Measurements from ENCODE around the gene CLRN3.

CLRN3 gene, protein sequence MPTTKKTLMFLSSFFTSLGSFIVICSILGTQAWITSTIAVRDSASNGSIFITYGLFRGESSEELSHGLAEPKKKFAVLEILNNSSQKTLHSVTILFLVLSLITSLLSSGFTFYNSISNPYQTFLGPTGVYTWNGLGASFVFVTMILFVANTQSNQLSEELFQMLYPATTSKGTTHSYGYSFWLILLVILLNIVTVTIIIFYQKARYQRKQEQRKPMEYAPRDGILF

DNA sequence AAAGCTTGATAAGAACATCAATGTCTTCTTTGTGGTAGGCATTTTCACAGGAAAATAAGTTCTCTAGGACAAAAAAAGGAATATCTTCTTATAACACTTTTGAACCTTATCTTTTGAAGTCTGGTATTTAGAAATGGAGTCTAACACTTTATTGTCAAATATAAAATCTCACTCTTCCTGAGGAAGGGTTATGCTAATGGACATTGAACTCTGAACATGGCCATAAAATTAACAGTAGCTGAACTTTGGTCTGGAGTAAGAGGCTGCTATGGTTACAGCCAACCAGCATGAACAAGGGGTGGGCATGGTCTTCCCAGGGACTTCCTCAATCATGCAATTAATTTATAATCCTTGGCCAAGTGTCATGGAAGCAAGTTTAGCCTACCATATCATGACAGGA, at the start of gene CLRN3:
Gene CLRN3, minus strand, starts transcription at position 199 of the 400 bp plus-strand sequence. Its CDS starts 157 bp downstream, at position 42.
- DNase-seq = no peak

DNA sequence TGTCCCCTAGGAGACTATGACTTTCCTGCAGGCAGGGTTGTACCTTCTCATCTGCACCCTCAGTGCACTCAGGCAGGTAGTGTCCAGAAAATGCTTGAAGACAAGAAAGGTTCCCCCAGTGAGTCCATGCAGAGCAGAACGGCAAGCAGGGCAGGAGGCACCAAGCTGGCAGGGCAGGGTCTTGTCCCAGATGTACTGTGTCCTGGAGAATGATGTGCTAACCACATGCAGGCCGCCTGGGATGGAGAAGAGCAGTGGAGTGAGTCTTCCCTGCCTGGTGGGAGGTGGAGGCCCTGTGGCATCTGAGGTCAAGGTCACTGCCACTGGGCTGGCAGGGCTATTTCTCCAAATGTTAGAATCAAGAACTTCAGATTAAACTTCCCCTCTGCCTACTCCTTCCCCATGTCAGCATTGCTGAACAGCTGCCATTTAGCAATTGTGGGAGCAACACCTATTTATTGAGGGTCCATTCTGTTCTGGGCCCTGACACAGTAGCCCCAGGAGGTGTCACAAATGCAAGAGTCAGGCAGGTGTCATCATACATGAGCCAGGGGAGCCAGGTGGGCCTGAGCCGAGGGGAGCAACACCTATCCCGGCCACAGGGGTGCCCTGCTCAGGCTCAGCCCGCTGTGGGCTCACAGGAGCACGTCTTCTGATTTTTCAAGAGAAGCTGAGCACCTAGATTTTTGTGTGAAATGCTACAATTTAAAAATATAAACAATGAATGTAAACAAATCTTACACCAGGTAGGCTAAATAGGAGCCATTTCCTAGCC, 48.3 kb upstream of the CLRN3 start:
- no peak for DNase-seq

DNA sequence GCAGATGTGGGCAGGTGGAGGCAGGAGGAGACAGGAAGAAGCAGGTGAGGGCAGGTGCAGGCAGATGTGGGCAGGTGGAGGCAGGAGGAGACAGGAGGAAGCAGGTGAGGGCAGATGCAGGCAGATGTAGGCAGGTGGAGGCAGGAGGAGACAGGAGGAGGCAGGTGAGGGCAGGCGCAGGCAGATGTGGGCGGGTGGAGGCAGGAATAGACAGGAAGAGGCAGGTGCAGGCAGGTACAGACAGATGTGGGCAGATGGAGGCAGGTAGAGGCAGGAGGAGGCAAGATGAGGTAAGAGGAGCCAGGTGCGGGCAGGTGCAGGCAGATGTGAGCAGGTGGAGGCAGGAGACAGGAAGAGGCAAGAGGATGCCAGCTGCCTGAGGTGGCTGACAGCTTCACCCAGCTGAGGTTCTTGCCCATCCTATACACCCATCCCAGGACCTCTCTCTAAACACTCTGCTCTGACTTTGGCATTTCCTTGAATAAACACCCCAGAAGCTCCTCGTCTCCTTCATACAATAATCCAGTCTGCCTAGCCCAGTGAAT, 47.1 kb upstream of the CLRN3 start:
- DNase-seq = no peak

DNA sequence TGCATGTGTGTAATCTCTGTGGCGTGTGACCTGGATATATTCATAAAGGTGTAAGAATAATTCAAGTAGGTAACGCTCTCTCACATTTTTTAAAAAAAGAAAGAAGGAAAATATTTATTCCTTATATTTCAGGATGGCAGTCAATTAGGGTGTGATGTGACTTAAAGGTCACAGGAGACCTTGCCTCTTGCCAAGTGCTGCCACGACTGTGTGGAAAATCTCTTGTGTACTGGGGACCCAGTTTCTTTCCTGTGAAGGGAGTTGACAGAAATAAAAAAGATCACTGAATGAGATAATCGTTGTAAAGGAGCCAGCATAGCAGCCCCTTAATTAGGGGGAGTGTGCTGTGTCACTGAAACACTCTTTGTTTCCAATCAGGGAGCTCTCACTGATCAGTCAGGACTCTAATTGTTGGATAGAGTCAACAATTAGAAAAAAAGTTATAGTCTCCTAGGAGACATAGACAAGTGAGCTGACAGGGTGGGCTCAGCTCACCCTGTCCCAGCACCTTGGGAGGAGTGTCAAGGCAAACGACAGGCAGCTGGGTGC, 45.2 kb upstream of the CLRN3 start:
- no peak for DNase-seq

DNA sequence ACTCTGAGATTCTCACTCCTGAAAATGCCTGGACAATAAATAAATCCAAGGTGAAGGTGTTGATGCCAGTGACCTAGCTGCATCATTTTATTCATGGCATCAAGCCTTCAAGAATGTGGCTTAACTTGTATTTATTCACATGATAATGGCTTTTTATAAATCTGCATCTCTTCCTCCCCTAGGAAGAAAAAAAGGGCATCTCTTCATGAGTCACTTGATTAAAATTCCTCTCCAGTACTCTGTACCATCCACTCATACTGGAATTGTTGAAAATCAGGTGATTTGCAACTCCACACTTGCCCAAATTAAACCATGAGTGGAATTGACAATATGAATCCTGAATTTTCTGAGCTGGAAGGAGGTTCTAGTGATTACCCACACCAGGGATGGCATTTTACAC, 44.3 kb upstream of the CLRN3 start:
- DNase-seq = no peak

DNA sequence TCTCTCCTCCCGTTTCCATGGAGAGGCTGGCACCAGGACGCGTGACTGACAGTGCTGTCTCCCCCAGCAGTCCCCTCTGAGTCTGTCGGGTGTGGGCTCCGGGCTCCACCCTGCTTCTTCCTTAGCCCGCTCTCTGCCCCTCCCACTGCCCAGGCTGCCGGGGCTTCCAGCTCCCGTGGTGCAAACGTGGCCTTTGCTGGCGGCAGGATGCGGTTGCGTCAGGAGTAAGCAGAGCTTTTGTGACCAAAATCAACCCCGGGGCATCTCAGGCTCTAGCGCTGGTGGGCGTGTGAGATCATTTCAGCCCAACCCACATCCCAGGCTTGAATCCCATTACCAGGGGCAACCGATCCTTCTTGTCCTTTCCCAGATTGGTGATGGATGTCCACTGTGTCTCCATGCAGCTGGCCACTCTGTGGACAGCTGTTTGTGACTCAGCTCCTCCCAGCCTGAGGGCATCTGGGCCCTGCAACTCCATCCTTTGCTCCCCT, 42.4 kb upstream of the CLRN3 start:
- no peak for DNase-seq

DNA sequence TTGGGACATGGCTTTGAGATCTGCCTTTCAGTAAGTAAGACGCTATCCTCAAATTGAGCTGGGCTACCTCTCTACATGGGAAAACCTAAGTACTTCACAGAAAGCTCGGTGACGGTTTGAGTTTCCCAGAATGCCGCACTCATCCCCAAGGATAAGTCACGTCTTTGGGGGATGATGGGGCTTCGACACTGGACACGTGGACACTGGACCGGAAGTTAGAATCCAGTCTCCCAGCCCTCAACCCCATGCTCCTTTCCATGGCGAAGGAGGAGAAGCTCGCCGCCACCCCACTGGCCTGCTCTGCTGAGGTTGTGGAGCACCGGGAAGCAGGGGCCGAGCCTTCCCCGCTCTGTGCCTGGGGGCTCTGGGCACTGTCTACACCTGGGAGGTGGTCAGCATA, 41.6 kb upstream of the CLRN3 start:
- DNase-seq = no peak

DNA sequence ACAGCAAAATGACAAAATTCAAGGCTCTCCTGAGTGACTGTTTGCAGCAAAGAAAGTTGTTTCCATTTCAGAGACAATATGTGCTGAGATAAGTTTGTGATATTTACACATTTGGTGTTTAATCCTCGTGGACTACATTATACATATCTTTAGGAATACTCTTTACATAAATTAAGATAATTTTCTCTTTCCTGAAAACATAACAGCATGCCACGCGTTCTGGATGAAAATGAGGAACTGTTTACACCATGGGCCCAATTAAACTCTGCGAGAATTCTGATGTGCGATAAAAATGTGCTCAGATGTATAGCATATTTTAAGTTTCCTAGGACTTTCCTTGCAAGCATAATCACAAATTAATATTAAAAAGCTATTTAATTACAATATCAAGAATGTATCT, 40.5 kb upstream of the CLRN3 start:
- DNase-seq = no peak

DNA sequence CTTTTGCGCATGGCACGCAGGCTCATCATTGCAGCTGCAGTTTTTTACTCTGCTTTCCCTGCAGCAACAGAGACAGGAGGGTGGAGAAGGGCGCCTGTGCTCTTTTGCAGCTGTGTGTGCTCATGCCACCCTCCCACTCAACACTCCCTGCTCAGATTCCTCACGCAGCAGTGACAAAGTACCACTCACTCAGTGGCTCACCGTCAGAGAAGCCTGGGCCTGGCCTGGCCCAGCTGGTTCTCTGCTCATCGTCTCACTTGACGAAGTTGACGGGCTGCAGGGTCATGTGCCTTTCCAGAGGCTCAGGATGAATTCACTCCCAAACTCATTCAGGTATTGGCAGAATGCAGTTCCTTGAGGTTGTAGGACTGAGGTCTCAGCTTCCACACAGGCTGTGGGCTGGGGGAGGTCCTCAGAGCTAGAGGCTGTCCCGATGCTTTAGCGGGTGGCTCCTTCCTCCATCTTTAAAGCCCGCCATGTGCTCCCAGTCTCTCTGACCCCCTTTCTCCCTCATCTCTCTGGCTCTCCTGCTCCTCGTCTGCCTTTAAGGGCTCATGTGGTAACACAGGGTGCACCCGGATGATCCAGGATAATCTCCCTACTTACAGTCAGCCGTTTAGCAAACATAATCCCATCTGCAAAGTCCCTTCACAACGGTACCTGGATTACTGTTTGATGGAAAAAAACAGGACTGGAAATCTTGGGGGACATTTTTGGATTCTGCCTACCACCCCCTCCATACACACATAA, 40.0 kb upstream of the CLRN3 start:
- DNase-seq = no peak

DNA sequence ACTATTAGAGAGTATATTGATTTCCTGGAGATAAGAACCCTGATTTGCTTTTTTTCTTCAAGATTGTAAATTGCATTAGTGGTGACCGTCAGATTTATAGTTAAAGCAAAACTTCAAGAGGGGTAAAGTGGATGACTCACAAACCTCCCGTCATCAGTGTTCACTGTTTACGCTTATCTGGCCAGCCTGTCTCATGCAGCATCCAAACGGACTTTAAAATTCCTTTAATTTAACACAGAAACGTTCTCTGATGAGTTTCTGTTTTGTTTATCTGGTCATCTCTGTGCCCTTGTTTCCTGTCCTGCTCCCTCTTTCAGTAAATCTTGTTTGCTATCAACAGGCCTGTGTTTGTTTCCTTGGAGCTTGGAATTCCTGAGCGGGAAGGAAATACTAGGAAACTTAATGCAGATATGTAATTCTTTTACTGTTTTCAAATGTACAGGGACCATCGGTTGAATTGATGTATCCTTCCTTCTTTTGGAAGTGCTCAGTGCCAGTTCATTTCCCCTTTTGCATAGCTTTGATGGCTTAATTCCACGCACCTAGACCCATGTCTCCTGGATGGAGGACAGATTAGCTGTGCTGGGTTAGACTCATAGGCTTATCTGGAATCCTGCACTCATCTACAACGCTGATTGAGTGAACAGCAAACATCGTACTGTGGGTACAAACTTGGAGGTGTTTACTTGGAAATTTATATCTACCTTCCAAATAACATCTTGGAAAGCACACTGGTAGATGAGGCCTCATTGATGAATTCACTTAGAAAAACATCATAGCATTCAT, 35.5 kb upstream of the CLRN3 start:
- DNase-seq = no peak

DNA sequence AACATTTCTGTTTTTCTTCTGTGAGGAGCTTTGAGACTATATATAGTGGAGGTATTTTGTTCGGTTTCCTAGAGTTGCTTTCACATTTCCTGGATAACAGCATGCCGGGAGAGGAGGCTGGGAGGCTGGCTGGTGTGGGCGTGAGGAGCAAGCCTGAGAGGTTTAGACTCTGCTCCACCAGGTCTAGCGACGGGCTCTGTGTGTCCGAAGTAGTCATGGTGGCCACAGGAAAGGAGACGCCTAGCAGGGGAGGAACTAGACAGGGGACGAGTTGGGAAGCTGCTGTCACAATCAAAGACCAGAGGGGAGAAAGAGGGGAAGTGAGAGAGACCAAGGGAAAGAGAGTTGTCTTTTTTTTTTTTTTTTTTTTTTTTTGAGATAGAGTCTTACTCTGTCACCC, 33.7 kb upstream of the CLRN3 start:
- DNase-seq = no peak

DNA sequence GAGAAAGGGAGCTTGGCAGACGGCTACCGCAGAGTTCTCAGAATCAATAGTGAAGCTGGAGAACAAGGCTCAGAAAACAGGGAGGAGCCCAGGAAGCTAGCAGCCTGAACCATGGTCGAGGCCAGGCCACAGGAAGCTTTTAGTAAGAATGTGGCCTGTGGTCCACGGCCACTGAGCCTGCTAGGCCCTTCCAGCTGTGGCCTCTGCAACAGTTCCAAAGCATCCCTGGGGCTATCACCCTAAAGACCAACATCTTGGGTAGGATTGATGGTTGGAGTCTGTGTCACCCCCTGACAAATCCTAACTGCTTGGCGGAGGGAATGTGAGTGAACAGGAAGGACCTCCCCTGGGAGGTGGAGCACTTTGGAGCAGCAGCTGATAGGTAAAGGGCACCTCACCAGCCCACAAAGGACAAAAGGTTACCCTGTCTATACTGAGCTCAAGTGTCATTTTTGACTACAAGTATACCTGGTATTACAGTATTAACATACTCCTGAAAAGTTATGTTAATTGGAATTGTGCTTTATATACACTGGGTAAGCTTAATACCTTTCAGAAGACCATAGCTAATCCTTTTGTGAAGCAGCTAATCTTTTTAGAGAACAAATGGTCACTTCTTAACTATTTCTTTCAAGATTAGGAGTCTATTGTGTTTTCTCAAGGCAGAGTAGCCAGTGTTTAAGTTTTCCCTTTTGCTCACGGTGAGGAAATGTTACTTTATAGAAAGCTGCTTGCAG, 32.9 kb upstream of the CLRN3 start:
- no peak for DNase-seq

DNA sequence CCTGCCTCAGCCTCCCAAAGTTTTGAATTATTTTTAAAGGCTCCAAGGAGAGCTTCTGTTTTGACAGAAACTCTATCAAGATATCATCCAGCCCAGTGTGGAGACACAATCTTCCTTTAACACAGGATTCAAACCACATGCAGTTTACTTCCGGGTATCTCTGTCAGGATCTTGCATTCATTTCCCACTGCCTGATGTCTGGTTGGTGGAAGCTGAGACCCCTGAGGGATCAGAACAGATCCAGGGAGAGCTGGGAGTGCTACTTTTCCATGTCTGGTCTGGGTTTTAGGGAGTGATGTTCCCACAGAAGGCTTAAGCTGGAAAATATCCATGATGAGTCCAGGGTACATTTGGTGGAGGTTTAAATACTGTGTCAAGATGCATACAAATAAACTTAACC, 30.9 kb upstream of the CLRN3 start:
- no peak for DNase-seq

DNA sequence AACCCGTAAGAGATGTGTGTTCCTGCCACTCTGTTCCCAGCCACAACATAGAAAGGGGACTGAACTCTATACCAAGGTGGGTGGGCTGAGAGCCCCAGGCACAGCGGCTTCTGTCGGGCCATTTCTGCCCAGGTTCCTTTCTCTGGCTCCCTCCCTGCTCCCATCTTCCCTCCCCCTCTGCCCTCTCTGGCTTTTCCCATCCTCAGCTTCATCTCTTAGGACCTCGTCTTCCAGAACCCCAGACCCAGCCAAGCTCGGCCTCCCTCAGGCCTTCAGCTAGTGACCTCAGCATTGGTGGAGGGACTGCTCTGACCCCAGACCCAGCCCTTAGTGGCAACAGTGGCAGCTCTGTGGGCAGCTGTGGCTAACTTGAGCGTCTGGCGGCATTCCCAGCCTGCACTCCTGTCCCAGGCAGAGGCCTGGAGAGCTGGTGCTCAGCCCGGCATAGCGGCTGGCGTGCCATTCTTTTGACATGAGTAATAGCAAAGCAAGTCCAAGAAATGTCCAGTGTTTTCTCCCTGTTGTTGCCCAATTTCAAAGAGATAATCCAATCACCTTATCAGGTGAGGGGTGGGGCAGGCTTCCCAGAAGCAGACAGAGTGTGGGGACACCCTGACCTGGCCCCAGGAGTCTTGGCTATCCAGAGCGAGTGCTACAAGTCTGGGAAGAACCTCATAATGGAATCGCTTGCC, 30.1 kb upstream of the CLRN3 start:
- DNase-seq = no peak

DNA sequence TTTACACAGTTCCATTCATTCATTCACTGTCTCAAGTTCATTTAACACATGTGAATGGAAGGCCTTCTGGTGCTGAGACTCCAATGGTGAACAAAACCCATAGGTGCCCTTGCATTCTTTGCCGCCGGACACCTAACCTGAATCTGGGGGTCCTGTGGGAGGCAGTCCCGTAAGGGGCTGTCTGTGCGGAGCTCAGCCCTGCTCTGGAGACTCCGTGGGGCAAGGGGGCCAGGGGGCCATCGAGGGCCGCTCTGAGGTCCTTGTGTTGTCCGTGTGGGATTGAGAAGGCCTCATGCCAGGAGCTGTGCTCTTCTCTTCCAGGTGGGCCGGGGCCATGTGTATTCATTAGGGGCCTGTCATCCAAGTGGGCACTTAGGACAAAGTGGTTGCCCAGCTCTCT, 29.5 kb upstream of the CLRN3 start:
- no peak for DNase-seq

DNA sequence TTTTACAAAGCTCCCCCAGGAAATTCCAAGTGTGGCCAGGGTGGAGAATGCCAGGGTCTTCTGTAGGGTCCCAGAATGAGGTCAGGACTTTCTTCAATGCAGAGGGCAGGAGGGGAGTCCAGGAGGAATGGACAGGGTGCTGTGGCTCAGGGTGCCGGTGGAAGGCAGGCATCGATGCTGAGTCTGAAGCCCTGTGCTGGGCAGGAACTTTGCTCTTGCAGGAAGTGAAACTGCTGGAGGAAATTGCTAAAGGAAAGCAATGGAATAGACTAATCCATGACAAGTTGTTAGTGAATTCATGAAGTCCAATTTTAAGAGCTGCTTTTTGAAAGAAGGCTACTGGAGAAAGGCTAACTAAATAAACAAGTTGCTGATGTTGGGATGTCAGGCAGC, 29.0 kb upstream of the CLRN3 start:
- no peak for DNase-seq

DNA sequence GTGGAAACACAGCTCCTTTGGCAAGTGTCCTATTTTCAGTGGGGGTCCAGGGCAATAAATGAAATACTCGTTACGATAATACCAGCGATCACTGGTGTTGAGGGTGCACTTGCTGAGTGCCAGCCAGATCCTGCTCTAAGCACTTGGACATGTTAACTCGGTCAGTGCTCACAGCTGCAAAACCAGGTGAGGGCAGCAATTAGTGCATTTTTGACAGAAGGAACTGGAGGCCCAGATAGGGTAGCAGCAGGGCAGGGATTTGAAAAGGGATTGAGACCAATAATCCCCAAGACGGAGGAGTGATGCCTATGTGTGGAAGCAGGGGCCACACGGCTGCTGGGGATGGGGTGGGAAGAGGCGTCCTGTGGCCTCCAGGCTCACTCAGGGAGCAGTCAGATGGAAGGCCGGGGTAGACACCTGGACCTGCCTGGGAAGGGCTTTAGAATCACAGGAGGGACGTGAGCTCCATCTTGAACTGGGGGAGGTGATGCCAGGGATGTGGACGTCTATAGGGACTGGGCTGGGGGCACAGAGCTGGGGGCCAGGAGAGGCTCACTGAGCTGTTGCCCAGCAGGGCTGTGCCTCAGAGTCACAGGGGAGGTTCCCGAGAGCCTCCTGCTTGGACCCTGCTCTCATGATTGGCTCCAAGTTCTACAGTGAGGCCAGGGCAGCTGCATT, 28.5 kb upstream of the CLRN3 start:
- DNase-seq = no peak

DNA sequence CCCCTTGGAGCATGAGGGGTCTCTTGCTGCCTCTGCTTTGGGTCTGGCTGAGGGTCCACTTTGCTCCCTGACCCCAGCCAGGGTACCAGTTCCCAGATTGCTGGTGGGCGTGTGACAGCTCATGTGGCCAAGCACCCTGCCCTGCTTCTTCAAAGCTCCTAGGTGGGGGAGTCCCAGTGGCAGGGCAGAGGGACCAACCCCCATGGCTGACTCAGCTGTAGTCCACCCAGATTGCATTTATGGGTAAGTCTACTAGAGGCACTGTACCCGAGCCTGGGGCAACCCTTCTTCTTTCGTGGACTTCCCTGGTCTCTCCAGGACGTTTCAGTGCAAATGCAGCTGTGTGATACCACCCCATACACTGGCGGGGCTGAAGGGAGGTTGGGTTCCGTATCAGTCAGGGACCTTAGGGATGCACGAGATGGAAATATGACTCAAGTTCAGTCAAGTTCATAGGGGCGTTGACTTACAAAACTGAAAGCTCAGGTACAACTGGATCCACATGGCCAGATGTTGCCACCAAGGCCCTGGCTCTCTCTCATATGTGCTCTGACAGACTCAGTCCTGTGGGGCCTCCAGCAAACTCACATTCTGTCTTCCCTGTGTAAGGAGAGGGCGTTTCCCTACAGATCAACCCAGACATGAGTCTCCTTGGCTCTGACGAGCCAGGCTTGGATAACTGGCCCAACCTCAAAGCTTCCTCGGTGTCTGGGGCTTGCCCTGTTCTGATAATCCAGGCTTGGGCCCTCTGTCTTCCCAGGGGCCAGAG, 27.7 kb upstream of the CLRN3 start:
- no peak for DNase-seq

DNA sequence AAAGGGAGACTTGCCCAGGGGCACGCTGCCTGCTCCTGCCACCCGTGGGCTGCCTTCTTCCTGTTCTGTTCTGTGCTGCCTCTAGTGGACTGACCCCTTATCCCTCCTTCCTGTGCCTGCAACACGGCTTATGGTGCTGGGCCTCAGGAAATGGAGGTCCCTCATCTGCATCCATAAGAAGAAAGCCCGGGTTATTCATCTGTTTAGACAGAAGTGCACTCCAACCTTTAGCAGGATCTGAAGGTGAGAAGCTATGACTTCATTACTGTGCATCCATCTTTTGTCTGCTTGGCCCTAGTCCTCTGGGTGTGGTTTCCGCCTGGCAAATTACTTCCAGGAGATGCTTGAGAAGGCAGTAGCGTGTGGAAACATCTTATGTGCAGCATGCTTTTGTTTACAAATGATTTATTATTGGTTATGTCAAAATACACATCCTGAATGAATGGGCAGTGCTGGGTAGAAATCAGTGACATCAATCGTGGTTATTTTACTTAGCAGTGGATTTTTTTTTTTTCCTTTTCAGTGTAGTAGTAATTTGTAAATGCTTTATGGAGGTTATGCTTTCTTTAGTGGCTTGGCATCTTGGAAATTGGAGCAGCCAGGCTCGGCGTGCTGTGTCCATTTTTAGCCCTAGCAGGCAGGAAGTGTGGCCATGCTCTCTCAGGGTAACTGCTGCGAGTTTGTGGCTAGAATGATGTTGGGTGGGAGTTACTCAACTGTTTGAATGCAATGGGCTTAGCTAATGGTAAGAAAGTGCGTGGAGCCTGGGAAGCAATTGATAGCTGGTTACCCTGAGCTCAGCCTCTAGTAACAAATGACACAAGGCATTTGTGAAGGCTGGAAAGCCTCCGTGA, 26.9 kb upstream of the CLRN3 start:
- DNase-seq = no peak

Data from stimulated activated CD8-positive, alpha-beta memory T cell treated with anti-CD3 and anti-CD28 coated beads, Interleukin-4, amount 100 ng/mL, for 48 hours (primary cell).